Lower leg skin (tissue), 3 donors: Measurements from ENCODE around the gene CCDC197.

Experiments
- POLR2A ChIP-seq, 2 donors: fragments of 450-650 bp; IDR thresholded peaks; one replicate each; pipeline ENCODE4 v1.6.1; 2016 to 2017; ENCODE audit warnings: antibody characterized with exemption in 2 of 2, mild to moderate bottlenecking in 1 of 2, moderate library complexity in 1 of 2
- TF ChIP-seq, protein P1 (sequence below), 3 donors: fragments of 450-650 bp; IDR thresholded peaks; one replicate each; pipeline ENCODE4 v1.5.1; 2016; ENCODE audit warnings: antibody characterized with exemption in 3 of 3, mild to moderate bottlenecking in 3 of 3, moderate library complexity in 2 of 3

DNA sequence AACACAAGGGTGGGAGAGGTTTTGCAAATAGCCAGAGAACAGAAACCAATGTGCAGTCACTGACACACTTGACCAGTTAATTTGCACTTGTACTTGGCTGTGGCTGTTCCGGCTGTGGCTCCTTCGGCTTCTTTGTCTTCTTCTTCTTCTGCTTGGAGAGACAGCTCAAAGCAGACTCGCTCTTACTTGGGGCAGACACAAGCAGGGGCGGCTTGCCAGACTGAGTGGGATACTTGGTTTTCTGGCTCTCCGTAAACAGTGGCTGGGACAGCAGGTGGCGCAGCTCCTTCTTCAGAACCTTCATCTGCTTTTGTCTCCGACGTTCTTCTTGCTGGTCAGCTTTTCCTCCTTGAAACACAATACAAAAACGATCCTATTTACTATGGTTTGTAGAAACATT lies 54.0 kb downstream of the CCDC197 start:
- TF ChIP-seq, protein P1, sequence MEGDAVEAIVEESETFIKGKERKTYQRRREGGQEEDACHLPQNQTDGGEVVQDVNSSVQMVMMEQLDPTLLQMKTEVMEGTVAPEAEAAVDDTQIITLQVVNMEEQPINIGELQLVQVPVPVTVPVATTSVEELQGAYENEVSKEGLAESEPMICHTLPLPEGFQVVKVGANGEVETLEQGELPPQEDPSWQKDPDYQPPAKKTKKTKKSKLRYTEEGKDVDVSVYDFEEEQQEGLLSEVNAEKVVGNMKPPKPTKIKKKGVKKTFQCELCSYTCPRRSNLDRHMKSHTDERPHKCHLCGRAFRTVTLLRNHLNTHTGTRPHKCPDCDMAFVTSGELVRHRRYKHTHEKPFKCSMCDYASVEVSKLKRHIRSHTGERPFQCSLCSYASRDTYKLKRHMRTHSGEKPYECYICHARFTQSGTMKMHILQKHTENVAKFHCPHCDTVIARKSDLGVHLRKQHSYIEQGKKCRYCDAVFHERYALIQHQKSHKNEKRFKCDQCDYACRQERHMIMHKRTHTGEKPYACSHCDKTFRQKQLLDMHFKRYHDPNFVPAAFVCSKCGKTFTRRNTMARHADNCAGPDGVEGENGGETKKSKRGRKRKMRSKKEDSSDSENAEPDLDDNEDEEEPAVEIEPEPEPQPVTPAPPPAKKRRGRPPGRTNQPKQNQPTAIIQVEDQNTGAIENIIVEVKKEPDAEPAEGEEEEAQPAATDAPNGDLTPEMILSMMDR (IDR thresholded peaks at IDR 0.05) = no peak
- no peak for TF ChIP-seq POLR2A (IDR thresholded peaks at IDR 0.05)
